GM21515 (cell line): ENCODE data around the gene BCAR3.

Source experiments
- ATAC-seq: cut with Tn5 transposase; IDR thresholded peaks from one replicate; pipeline ENCODE4 v1.9.1; 2021; ENCODE audit not compliant: unreplicated experiment

BCAR3 gene

DNA sequence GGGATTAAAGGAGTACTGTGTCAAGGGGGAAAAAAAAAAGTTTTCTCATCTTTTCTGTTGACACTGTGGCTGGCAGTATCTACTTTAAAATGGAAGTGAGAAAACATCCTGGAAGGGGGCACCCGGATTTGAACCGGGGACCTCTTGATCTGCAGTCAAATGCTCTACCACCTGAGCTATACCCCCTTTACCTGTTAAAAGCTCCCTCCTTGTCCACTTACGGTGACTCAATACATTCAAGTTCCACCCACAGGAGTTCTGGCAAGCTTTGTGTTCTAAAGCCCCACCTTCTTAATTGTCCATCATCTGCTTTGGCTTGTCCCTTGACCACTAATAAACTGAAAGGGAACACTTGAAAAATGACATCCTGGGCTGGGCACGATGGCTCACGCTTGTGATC is 165.5 kb downstream of the BCAR3 start:
- ATAC-seq = no peak
